GM12878 (cell line): Measurements from ENCODE around the gene MYO7A. TPM values are rescaled to one million over a fixed set of nuclear protein-coding genes. Genes with fewer than 3 reads are reported as not detected.

Experiments
- ATAC-seq: fragments of 200-7000 bp; cut with Tn5 transposase; 3 replicates; pipeline ENCODE4 v1.9.1; 2020; ENCODE audit warnings: mild to moderate bottlenecking, moderate library complexity
- BruUV-seq: library from RNA; stranded (reverse); fragments of 400-500 nt; replicated peaks from 2 replicates; lab custom pipeline; 2021; lab: Mats Ljungman, UMichigan
- CTCF ChIA-PET: fragments of 300-600 bp; sonication (Branson Sonifier 250); formaldehyde crosslinking; extraction: SDS; loops from one replicate; lab custom pipeline; 2021; ENCODE audit warnings: inconsistent platforms; lab: Yijun Ruan, JAX
- POLR2A ChIA-PET: fragments of 350-600 bp; formaldehyde crosslinking; extraction: SDS; loops from one replicate; lab custom pipeline; 2021; ENCODE audit warnings: inconsistent platforms; lab: Charles Lee
- RAD21 ChIA-PET: fragments of 300-600 bp; sonication (Branson Sonifier 250); formaldehyde crosslinking; loops from one replicate; lab custom pipeline; 2023; ENCODE audit warnings: antibody characterized with exemption; ENCODE audit not compliant: unreplicated experiment; lab: Charles Lee
- SMC1A ChIA-PET: fragments of 300-600 bp; sonication (Branson Sonifier 250); formaldehyde crosslinking; loops from one replicate; lab custom pipeline; 2023; ENCODE audit not compliant: unreplicated experiment, uncharacterized antibody; lab: Charles Lee
- DNase-seq: peaks from one replicate; pipeline ENCODE4 v3.0.0-alpha.2; 2011; ENCODE audit warnings: low read depth, low spot score
- FAIRE-seq: peaks from 3 replicates; lab custom pipeline; 2011; peaks lifted over from hg19 to GRCh38; lab: Jason Lieb, UNC
- H2AFZ ChIP-seq: 2 replicates; pipeline ENCODE4 v1.6.0; 2011; ENCODE audit warnings: low read depth, low read length, control low read depth; ENCODE audit not compliant: control insufficient read depth
- H3K27ac ChIP-seq: 2 replicates; pipeline ENCODE4 v1.5.1; 2011; ENCODE audit warnings: control low read depth; ENCODE audit not compliant: control insufficient read depth, insufficient read depth
- H3K27me3 ChIP-seq, 2 experiments: replicated peaks in 1 of 2; 2 replicates each; pipeline versions ENCODE4 v1.6.0 to v1.6.1; 2011; ENCODE audit warnings: low read length in 1 of 2; ENCODE audit not compliant: control insufficient read depth in 2 of 2, insufficient read depth in 2 of 2
- H3K36me3 ChIP-seq, 2 experiments: 2 replicates each; pipeline ENCODE4 v1.5.1; 2011; ENCODE audit warnings: low read length in 1 of 2; ENCODE audit not compliant: control insufficient read depth in 2 of 2, insufficient read depth in 2 of 2
- H3K4me1 ChIP-seq: 2 replicates; pipeline ENCODE4 v1.6.1; 2011; ENCODE audit warnings: mild to moderate bottlenecking, low read length, moderate library complexity, mixed read lengths; ENCODE audit not compliant: control insufficient read depth, insufficient read depth
- H3K4me2 ChIP-seq: 2 replicates; pipeline ENCODE4 v1.6.0; 2011; ENCODE audit warnings: control low read depth; ENCODE audit not compliant: control insufficient read depth, insufficient read depth
- H3K4me3 ChIP-seq: fragments of 200-600 bp; sonication (generic); 2 replicates; pipeline ENCODE4 v1.5.1; 2016
- H3K79me2 ChIP-seq: 2 replicates; pipeline ENCODE4 v1.6.0; 2011; ENCODE audit warnings: low read length; ENCODE audit not compliant: control insufficient read depth, insufficient read depth
- H3K9ac ChIP-seq: 2 replicates; pipeline ENCODE4 v1.8.0; 2011; ENCODE audit warnings: low read length, control low read depth, mixed read lengths; ENCODE audit not compliant: control insufficient read depth, insufficient read depth
- H3K9me3 ChIP-seq: replicated peaks from 3 replicates; pipeline ENCODE4 v1.5.1; 2011; ENCODE audit warnings: mild to moderate bottlenecking, low read length; ENCODE audit not compliant: control insufficient read depth, insufficient read depth
- H4K20me1 ChIP-seq: 2 replicates; pipeline ENCODE4 v1.6.0; 2011; ENCODE audit not compliant: control insufficient read depth, insufficient read depth
- BCLAF1 ChIP-seq: fragments of 450-650 bp; IDR thresholded peaks from 2 replicates; pipeline ENCODE4 v1.6.1; 2017; ENCODE audit warnings: antibody characterized with exemption, mild to moderate bottlenecking, moderate library complexity
- CHD2 ChIP-seq: IDR thresholded peaks from 2 replicates; pipeline ENCODE4 v1.6.1; 2011; ENCODE audit warnings: low read depth, low read length, improper control_type of control experiment, borderline replicate concordance
- HDAC6 ChIP-seq: fragments of 200-600 bp; sonication (generic); IDR thresholded peaks from one replicate; pipeline ENCODE4 v1.8.0; 2017; ENCODE audit warnings: antibody characterized with exemption; ENCODE audit not compliant: unreplicated experiment
- JUND ChIP-seq: IDR thresholded peaks from 2 replicates; pipeline ENCODE4 v1.6.1; 2012; ENCODE audit warnings: low read depth, mild to moderate bottlenecking, low read length, improper control_type of control experiment, moderate library complexity
- NFXL1 ChIP-seq: fragments of 450-650 bp; IDR thresholded peaks from 2 replicates; pipeline ENCODE4 v1.6.1; 2017; ENCODE audit warnings: antibody characterized with exemption, mild to moderate bottlenecking, borderline replicate concordance
- NFYA ChIP-seq: IDR thresholded peaks from 2 replicates; pipeline ENCODE4 v1.6.1; 2011; ENCODE audit warnings: low read depth, mild to moderate bottlenecking, low read length, improper control_type of control experiment, borderline replicate concordance
- NR2C2 ChIP-seq: IDR thresholded peaks from 2 replicates; pipeline ENCODE4 v1.6.1; 2011; ENCODE audit warnings: borderline replicate concordance, low read depth; ENCODE audit not compliant: control insufficient read depth, insufficient read length
- NR2F1 ChIP-seq: fragments of 450-650 bp; conservative IDR thresholded peaks from 2 replicates; pipeline ENCODE4 v1.6.1; 2017; ENCODE audit warnings: mild to moderate bottlenecking
- NRF1 ChIP-seq: conservative IDR thresholded peaks from 2 replicates; pipeline ENCODE4 v1.6.1; 2011; ENCODE audit warnings: mild to moderate bottlenecking, low read depth, low read length, improper control_type of control experiment
- WGBS: methylation state at CpG from one replicate; pipeline ENCODE4 v1.1.6; 2016; ENCODE audit warnings: low lambda C conversion rate; ENCODE audit not compliant: insufficient replicate concordance, insufficient coverage; ENCODE audit errors: missing lambda C conversion rate; 5-methylcytosine and 5-hydroxymethylcytosine counted together
- in situ Hi-C: fragments of 300-500 bp; cut with MboI; formaldehyde crosslinking; loops from 9 replicates; pipeline ENCODE4 v1.14.3; 2018; ENCODE audit warnings: mixed read lengths
- intact Hi-C: fragments of 100-400 bp; cut with micrococcal nuclease; formaldehyde crosslinking; loops from one replicate; pipeline ENCODE4 v1.14.2; 2022; ENCODE audit not compliant: unreplicated experiment
- polyA plus RNA-seq, 11 experiments: library from polyadenylated mRNA; depleted of rRNA in 4 of 11; unstranded in 6 of 11; stranded (reverse) in 5 of 11; fragments of >200 nt; fragmentation: Nextera tagmentation in 4 of 11; fragmentation: Illumina TruSeq in 1 of 11; extraction: Ambion mirVana in 4 of 11; extraction: Trizol in 1 of 11; gene quantifications; 1 replicate in 1 of 11; 2 replicates in 10 of 11; pipeline versions ENCODE4 v1.2.1 to v1.2.3, GENCODE V29; 2011 to 2016; ENCODE audit warnings: inconsistent platforms in 2 of 11, missing spikeins in 2 of 11, low read depth in 1 of 11
- total RNA-seq, 4 experiments: library from RNA; depleted of rRNA in 3 of 4; stranded (reverse); fragments of >200 nt in 3 of 4; fragmentation: Illumina TruSeq in 1 of 4; extraction: Trizol in 1 of 4; gene quantifications; 2 replicates each; pipeline versions ENCODE4 v1.2.1 to v1.2.3, GENCODE V29; 2013 to 2021
- TF ChIP-seq, protein P1 (sequence below): fragments of 450-650 bp; IDR thresholded peaks from 2 replicates; pipeline ENCODE4 v1.6.1; 2017; ENCODE audit warnings: mild to moderate bottlenecking, low read depth, inconsistent platforms; ENCODE audit not compliant: poor library complexity, severe bottlenecking

The MYO7A gene
- total and polyA plus RNA-seq, 10 of the 15 experiments (the other 5 are each of a cell fraction or from before 2014, with no cell fraction given) = 0.01 to 0.21 (median 0.04) TPM; not detected in 6

DNA sequence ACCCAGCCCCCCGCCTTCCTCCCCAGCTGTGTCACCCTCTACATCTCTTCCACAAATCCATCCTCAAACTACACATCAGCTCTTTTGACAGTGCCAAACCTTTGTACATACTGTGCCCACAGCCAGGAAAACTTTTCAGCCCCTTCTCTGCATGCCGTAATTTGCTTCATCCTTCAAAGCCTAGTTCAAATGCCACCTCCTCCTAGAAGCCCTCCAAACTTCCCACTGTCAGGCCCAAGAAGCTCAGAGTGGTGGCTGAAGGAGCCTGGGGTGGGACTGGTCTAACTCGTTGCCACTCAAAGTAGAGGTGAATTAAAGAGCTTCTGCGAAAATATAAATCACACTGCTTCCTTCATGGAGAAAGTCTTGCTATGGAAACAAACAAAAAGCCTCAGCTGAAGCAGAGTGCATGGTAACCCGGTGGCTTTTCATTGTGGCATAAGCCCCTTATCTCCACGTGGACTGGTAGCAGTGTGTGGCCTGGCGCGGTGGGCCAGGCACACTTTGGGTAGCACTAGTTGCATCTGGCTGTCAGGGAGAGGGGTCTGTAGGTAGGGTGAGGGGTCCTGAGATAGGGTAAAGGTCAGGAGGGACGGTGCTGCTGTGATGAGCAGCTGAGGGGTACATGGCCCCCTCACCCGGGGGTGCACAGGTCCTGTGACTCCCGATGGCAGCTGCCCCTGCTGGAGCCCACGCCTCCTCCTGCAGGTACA, 76.9 kb downstream of the MYO7A start:
- RAD21 ChIA-PET = no interaction called here
- ATAC-seq = no peak

GRCh38 chr11:77205467-77206263, 77.6 kb downstream of the MYO7A start:
- H3K4me2 ChIP-seq = no peak overlapping the region
- RAD21 ChIA-PET = no interaction called here
- H3K27me3 ChIP-seq = no peaks in the 10 kb centered on the region; a peak in 1 of 4 replicates
- no peaks in the 10 kb centered on the region for H3K9me3 ChIP-seq
- POLR2A ChIA-PET = no interaction called here
- ATAC-seq = no peak
- no peaks in the 10 kb centered on the region for H3K4me1 ChIP-seq
- no peak overlapping the region for H3K4me3 ChIP-seq
- 34% methylated on average over 30 of the region's 30 CpGs for WGBS
- no peak for DNase-seq
- BruUV-seq = no TSS peak
- H2AFZ ChIP-seq = no peak overlapping the region
- SMC1A ChIA-PET = no interaction called here
- TF ChIP-seq NRF1 (no peak), NR2C2 (no peak), NFYA (no peak), BCLAF1 (no peak), NR2F1 (no peak)
- TF ChIP-seq, protein P1, sequence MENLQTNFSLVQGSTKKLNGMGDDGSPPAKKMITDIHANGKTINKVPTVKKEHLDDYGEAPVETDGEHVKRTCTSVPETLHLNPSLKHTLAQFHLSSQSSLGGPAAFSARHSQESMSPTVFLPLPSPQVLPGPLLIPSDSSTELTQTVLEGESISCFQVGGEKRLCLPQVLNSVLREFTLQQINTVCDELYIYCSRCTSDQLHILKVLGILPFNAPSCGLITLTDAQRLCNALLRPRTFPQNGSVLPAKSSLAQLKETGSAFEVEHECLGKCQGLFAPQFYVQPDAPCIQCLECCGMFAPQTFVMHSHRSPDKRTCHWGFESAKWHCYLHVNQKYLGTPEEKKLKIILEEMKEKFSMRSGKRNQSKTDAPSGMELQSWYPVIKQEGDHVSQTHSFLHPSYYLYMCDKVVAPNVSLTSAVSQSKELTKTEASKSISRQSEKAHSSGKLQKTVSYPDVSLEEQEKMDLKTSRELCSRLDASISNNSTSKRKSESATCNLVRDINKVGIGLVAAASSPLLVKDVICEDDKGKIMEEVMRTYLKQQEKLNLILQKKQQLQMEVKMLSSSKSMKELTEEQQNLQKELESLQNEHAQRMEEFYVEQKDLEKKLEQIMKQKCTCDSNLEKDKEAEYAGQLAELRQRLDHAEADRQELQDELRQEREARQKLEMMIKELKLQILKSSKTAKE = no peak
- no peaks in the 10 kb centered on the region for H3K79me2 ChIP-seq
- no peak overlapping the region for H3K27ac ChIP-seq
- H3K9ac ChIP-seq = no peak overlapping the region
- in situ Hi-C loops = no loop called here
- H4K20me1 ChIP-seq = no peaks in the 10 kb centered on the region
- no peak for FAIRE-seq
- CTCF ChIA-PET = no interaction called here
- intact Hi-C loops = no loop called here
- H3K36me3 ChIP-seq = no peaks in the 10 kb centered on the region

More for the DNA sequence above, 76.9 kb downstream of the MYO7A start:
- no peak for TF ChIP-seq CHD2
- TF ChIP-seq HDAC6 = no peak
- TF ChIP-seq NFXL1 = no peak
- no peak for TF ChIP-seq JUND
- TF ChIP-seq, all 136 proteins: peak for 0
- SMC1A ChIA-PET = interaction anchor here (0.8 kb wide), 1 partner anchor 17 kb away, joined by 3 read pairs; no protein-coding TSS in a partner anchor
- H3K4me2 ChIP-seq = no peak overlapping the region
- POLR2A ChIA-PET = no interaction called here
- no peaks in the 10 kb centered on the region for H3K4me1 ChIP-seq
- H3K9me3 ChIP-seq = no peaks in the 10 kb centered on the region
- no peak overlapping the region for H3K4me3 ChIP-seq
- no peaks in the 10 kb centered on the region for H3K36me3 ChIP-seq
- no peak overlapping the region for H2AFZ ChIP-seq
- WGBS = 30% methylated on average over 12 of the region's 12 CpGs
- CTCF ChIA-PET = interaction anchor here (0.6 kb wide), 1 partner anchor 790 kb away, joined by 4 read pairs; no protein-coding TSS in a partner anchor
- DNase-seq (no peak), FAIRE-seq (no peak)
- intact Hi-C loops = no loop called here
- no peaks in the 10 kb centered on the region for H4K20me1 ChIP-seq
- H3K9ac ChIP-seq = no peak overlapping the region
- in situ Hi-C loops = no loop called here
- BruUV-seq = no TSS peak
- H3K27ac ChIP-seq = no peak overlapping the region
- H3K27me3 ChIP-seq = no peaks in the 10 kb centered on the region; a peak in 1 of 4 replicates
- H3K79me2 ChIP-seq = no peaks in the 10 kb centered on the region
